Activated CD4-positive, CD25-positive, alpha-beta regulatory T cell treated with anti-CD3 and anti-CD28 coated beads, Interleukin-2, amount 50 U/mL, for 16 hours (primary cell): ENCODE results near the gene ZDHHC14.

ENCODE experiments used
- DNase-seq: peaks from one replicate; pipeline ENCODE4 v3.0.0-alpha.2; 2020; ENCODE audit warnings: low read depth, low spot score

The ZDHHC14 gene

GRCh38 chr6:157516319-157517026 is 135.5 kb downstream of the ZDHHC14 start:
- DNase-seq: no peak

DNA sequence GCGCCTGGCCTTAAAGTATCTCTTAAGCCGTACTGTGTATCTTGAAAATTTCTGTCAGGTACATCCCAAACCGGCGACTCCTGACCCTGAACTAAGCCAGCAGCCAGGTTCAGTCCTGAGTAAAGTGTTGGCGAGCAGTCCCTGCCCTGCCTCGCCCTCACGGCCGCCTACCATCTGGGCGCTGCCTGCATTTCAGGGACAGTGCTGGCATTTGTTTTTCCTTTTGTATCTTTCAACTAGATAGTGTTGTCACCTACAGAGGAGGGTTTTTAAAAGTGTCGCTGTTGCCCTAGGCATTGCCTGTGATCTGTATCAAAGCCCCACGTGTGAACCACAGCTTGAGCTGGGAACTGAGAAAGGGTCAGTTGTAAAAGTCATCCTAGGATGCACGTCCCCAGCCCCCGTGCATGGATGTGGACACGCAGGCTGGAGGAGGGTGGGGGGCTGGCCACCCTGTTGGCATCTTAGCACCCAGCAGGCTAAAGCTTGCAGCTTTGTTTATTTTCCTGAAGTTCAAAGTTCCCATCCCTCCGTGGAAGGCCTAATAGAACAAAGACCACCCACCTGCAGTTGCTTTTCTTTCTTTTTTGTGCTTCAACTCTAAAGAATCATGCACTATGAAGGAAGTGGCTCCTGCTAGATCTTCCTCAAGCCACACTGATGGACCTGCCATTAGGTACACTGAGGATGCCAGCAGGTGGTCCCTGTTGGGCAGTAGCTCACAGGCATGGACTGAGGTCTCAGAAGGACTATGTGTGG is 136.8 kb downstream of the ZDHHC14 start:
- no peak for DNase-seq

GRCh38 chr6:157518397-157519250 is 137.6 kb downstream of the ZDHHC14 start:
- no peak for DNase-seq

DNA sequence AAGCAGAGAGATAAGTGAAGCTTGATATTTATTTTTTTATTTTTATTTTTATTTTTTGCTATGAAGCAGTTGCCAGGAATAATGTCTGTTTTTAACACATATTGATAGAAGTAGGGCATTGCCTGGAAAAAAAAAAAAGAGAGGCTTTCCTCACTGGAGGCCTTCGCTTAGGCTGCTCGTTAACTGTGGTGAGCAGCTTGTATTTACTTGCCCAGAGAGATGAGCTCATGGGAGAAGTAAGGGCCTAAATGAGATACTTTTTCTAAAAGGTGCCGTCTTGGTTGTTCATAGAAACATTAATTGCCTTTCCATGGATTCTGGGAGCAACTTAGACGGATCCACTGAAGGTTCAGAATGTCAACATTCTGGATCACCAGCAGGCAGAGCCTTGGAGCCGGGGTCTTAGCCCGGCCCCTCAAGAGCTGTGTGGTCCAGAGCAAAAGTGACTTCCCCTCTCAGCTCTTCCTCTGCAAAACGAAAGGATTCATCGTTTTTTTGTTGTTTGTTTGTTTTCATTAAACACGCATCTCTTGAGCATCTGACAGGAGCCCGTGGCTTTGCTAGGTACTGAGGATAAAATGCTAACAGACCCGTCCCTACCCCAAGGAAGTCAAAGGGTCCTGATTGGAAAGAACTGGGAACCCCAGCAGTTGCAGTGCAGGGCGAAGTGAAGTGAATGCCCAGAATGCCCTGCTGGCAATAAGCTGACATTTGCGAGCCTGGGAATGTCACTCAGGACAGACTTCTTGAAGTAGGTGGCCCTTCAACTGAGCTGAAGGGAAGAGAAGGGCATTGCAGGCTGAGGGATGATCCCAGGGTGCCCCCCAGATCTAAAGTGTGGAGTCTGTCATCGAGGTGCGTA is 138.5 kb downstream of the ZDHHC14 start:
- no peak for DNase-seq

- no peak for DNase-seq
Observed at GRCh38 chr6:157520117-157520406, 139.1 kb downstream of the ZDHHC14 start.

DNA sequence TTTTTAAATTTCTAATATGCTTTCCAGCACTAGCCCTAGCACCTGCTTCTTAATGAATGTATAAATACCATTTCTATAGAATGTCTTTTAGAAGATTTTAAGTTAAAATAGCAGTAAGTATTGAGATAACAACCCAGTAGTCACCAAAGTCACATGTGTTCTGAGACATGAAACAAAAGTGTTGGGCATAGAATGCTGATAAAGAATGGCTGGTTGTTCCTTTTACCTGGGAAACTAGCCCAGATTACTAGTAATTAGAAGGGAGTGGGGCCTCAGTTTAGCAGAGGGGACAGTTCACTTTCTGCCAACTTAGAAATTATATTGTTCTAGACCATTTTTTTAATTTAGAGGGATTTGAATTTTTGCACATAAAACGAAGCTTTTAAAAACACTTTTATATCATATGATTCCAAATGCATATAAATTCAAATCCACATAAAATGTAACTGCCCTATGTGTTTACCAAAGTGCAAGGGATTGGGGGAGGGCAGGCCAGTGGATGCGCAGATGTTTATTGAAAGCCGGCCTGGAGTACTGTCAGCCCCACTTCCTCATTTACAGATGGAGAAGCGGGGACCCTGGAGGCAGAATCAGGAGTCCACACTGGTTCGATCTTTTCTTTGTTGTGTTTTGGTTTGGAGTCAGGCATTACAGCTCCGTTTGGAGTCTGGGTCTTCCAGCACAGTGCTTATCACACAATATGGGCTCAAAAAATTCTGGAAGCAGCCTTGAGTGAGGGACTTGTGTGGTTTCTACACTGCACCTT is 139.8 kb downstream of the ZDHHC14 start:
- no peak for DNase-seq

GRCh38 chr6:157521362-157522335 is 140.7 kb downstream of the ZDHHC14 start:
- DNase-seq: no peak

GRCh38 chr6:157522472-157522871 is 141.5 kb downstream of the ZDHHC14 start:
- no peak for DNase-seq

GRCh38 chr6:157524735-157525134 is 143.7 kb downstream of the ZDHHC14 start:
- DNase-seq: no peak

GRCh38 chr6:157525292-157525889 is 144.4 kb downstream of the ZDHHC14 start:
- no peak for DNase-seq

GRCh38 chr6:157525918-157526425 is 145.0 kb downstream of the ZDHHC14 start:
- no peak for DNase-seq

- DNase-seq: no peak
Observed at GRCh38 chr6:157527471-157527907, 146.5 kb downstream of the ZDHHC14 start.

- DNase-seq: no peak
Observed at GRCh38 chr6:157528931-157529653, 148.1 kb downstream of the ZDHHC14 start.

- DNase-seq: no peak
Observed at GRCh38 chr6:157529654-157530039, 148.7 kb downstream of the ZDHHC14 start.

DNA sequence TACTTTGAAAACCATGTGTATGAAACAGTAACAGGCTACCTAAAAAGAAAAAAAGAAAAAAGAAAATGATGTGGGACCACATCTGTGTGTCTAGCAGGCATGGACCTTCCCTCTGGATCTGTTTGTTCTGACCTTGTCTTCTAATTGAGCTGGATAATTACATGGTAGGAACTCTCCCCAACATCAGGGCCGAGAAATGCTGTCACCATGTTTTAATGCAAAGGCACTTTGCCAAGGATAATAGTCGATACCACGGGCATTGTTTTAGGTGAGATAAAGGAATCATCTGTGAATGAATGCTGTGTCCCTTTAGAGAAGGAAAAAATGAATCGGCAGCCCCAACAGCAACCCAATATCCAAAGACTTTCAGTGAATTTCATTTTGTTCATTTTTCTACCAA is 149.1 kb downstream of the ZDHHC14 start:
- DNase-seq: no peak

DNA sequence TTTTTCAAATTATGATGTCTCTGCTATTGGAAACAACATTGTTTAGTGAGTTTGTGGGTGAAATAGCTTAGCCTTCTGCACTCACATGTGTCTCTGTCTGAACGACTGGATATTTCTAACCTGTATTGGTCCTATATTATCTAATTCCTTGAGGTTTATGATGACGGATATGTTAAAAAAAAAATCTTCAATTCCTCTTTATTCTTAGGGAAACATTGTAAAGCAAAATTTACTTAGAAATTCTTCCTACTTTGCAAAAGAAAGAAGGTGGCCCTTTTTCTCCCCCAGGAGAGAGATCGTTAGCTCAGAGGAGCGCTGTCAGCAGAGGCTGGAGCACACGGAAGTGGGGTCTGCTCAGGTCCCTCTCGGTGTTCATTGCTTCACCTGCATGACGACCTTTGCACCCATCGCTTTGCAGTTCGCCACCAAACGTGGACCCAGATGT is 149.8 kb downstream of the ZDHHC14 start:
- DNase-seq: no peak

- DNase-seq: no peak
Observed at GRCh38 chr6:157531169-157531985, 150.4 kb downstream of the ZDHHC14 start.
